ENCODE results near the gene TBC1D22A. TPM values are rescaled to one million over a fixed set of nuclear protein-coding genes. Genes with fewer than 3 reads are reported as not detected.

Gene TBC1D22A
- polyA plus RNA-seq, 1 donor (not counting 4 experiments of a cell fraction or from before 2014, with no cell fraction given): 20.9 TPM

- Histone ChIP-seq H3K79me2 (ENCODE audit: control insufficient read depth, insufficient read depth, low read length) (no peaks in the 10 kb centered on the region), H3K27me3 (ENCODE audit: control insufficient read depth, extremely low read depth, insufficient read depth, low read length) (no peaks in the 10 kb centered on the region), H3K9me3 (ENCODE audit: control insufficient read depth, low read depth, low read length) (no peaks in the 10 kb centered on the region), H3K9me1 (ENCODE audit: control insufficient read depth, extremely low read depth, insufficient read depth, low read length) (no peaks in the 10 kb centered on the region), H3K36me3 (ENCODE audit: control insufficient read depth in 2 of 2, extremely low read depth in 1 of 2, insufficient read depth in 2 of 2, low read length in 2 of 2) (peaks cover 0 to 1% of the 10 kb centered on the region in 2 experiments), H2AFZ (ENCODE audit: control insufficient read depth, low read length) (no peak overlapping the region), H3K4me3 (ENCODE audit: control insufficient read depth in 2 of 3, extremely low read depth in 1 of 3, insufficient read depth in 2 of 3, low read depth in 1 of 3, low read length in 3 of 3) (no peak overlapping the region), H3K4me2 (ENCODE audit: control insufficient read depth, extremely low read depth, insufficient read depth, low read depth, low read length) (no peak overlapping the region), H3K4me1 (ENCODE audit: control insufficient read depth, extremely low read depth, insufficient read depth, low read length) (peaks cover 18% of the 10 kb centered on the region), H4K20me1 (ENCODE audit: control insufficient read depth, extremely low read depth, insufficient read depth, low read length) (no peaks in the 10 kb centered on the region), H3K27ac (ENCODE audit: control insufficient read depth, insufficient read depth, low read length) (no peak overlapping the region), H3K9ac (ENCODE audit: control insufficient read depth, extremely low read depth, insufficient read depth, low read length) (no peak overlapping the region)
- TF ChIP-seq EZH2 (IDR thresholded peaks at IDR 0.05; ENCODE audit: low read length) (no peak), CTCF (optimal IDR thresholded peaks at IDR 0.05 in 1 of 3, IDR thresholded peaks at IDR 0.05 in 1 of 3, conservative IDR thresholded peaks at IDR 0.05 in 1 of 3; ENCODE audit: extremely low read depth in 1 of 3, insufficient read depth in 2 of 3, low read length in 3 of 3) (no peak)
- dilution Hi-C loops (cut with MboI; ENCODE audit: extremely low pct_ligation_motif_present, low sequenced_read_pairs): no loop called here
- DNase-seq (ENCODE audit: low read depth, low spot score): no peak
- FAIRE-seq: no peak
Observed at GRCh38 chr22:47035425-47035881, 273.0 kb downstream of the TBC1D22A start.

GRCh38 chr22:47036352-47036751 lies 273.9 kb downstream of the TBC1D22A start:
- H3K4me1 ChIP-seq (ENCODE audit: control insufficient read depth, extremely low read depth, insufficient read depth, low read length): peaks cover 22% of the 10 kb centered on the region
- H3K79me2 ChIP-seq (ENCODE audit: control insufficient read depth, insufficient read depth, low read length): no peaks in the 10 kb centered on the region
- no peak overlapping the region for H2AFZ ChIP-seq (ENCODE audit: control insufficient read depth, low read length)
- DNase-seq (ENCODE audit: low read depth, low spot score): no peak
- H3K27me3 ChIP-seq (ENCODE audit: control insufficient read depth, extremely low read depth, insufficient read depth, low read length): no peaks in the 10 kb centered on the region
- H3K9me1 ChIP-seq (ENCODE audit: control insufficient read depth, extremely low read depth, insufficient read depth, low read length): no peaks in the 10 kb centered on the region
- H3K36me3 ChIP-seq (ENCODE audit: control insufficient read depth in 2 of 2, extremely low read depth in 1 of 2, insufficient read depth in 2 of 2, low read length in 2 of 2): peaks cover 0 to 1% of the 10 kb centered on the region in 2 experiments
- H3K9me3 ChIP-seq (ENCODE audit: control insufficient read depth, low read depth, low read length): no peaks in the 10 kb centered on the region
- dilution Hi-C loops (cut with MboI; ENCODE audit: extremely low pct_ligation_motif_present, low sequenced_read_pairs): no loop called here
- H4K20me1 ChIP-seq (ENCODE audit: control insufficient read depth, extremely low read depth, insufficient read depth, low read length): no peaks in the 10 kb centered on the region
- H3K4me2 ChIP-seq (ENCODE audit: control insufficient read depth, extremely low read depth, insufficient read depth, low read depth, low read length): no peak overlapping the region
- TF ChIP-seq CTCF (optimal IDR thresholded peaks at IDR 0.05 in 1 of 3, IDR thresholded peaks at IDR 0.05 in 1 of 3, conservative IDR thresholded peaks at IDR 0.05 in 1 of 3; ENCODE audit: extremely low read depth in 1 of 3, insufficient read depth in 2 of 3, low read length in 3 of 3) (no peak), EZH2 (IDR thresholded peaks at IDR 0.05; ENCODE audit: low read length) (no peak)
- no peak for FAIRE-seq
- no peak overlapping the region for H3K4me3 ChIP-seq (ENCODE audit: control insufficient read depth in 2 of 3, extremely low read depth in 1 of 3, insufficient read depth in 2 of 3, low read depth in 1 of 3, low read length in 3 of 3)
- H3K27ac ChIP-seq (ENCODE audit: control insufficient read depth, insufficient read depth, low read length): no peak overlapping the region
- H3K9ac ChIP-seq (ENCODE audit: control insufficient read depth, extremely low read depth, insufficient read depth, low read length): no peak overlapping the region

Data from keratinocyte (primary cell).